HFFc6 (cell line): ENCODE results near the gene ZNF862. TPM values are rescaled to one million over a fixed set of nuclear protein-coding genes. Genes with fewer than 3 reads are reported as not detected.

ENCODE experiments used
- DNase-seq: peaks from one replicate; pipeline ENCODE4 v3.0.0-alpha.2; 2018
- H3K27ac Mint-ChIP-seq: 2 replicates; pipeline ENCODE4 v1.8.0; 2020; ENCODE audit warnings: mild to moderate bottlenecking, mixed read lengths
- H3K27me3 Mint-ChIP-seq: 2 replicates; pipeline ENCODE4 v1.8.0; 2021; ENCODE audit warnings: mild to moderate bottlenecking, moderate library complexity, mixed read lengths; ENCODE audit not compliant: insufficient read depth
- H3K36me3 Mint-ChIP-seq: 2 replicates; pipeline ENCODE4 v1.8.0; 2021; ENCODE audit warnings: low read depth, mixed read lengths
- H3K4me1 Mint-ChIP-seq: 2 replicates; pipeline ENCODE4 v1.8.0; 2020; ENCODE audit warnings: low read depth, mixed read lengths
- H3K4me3 Mint-ChIP-seq: 2 replicates; pipeline ENCODE4 v1.8.0; 2020; ENCODE audit warnings: mild to moderate bottlenecking, moderate library complexity, mixed read lengths
- H3K9me3 Mint-ChIP-seq: 2 replicates; pipeline ENCODE4 v1.8.0; 2020; ENCODE audit warnings: mild to moderate bottlenecking, mixed read lengths
- CTCF ChIP-seq: fragments of 200-600 bp; sonication (generic); IDR thresholded peaks from 2 replicates; pipeline ENCODE4 v1.5.0; 2021; ENCODE audit warnings: antibody characterized with exemption, mild to moderate bottlenecking
- total RNA-seq, 6 experiments: library from RNA; stranded (reverse); fragmentation: NEBNext Ultra II Directional; extraction: Animal tissue kit (Norgen Biotek cat#: 25700); gene quantifications; 2 replicates in 1 of 6; 3 replicates in 5 of 6; pipeline ENCODE4 v1.2.3, GENCODE V29; 2021

ZNF862 gene
- total RNA-seq, 6 experiments from 2014 or later, result 5.2 to 8.2 (median 6.9) TPM

- no peak overlapping the region for H3K4me3 Mint-ChIP-seq
- TF ChIP-seq CTCF, result no peak
- no peaks in the 10 kb centered on the region for H3K9me3 Mint-ChIP-seq
- H3K27me3 Mint-ChIP-seq, result no peaks in the 10 kb centered on the region; the same call in 1 of the 2 replicates
- H3K27ac Mint-ChIP-seq, result no peak overlapping the region
- no peak for DNase-seq
- no peaks in the 10 kb centered on the region for H3K4me1 Mint-ChIP-seq
- H3K36me3 Mint-ChIP-seq, result no peaks in the 10 kb centered on the region
Observed at GRCh38 chr7:149862156-149862555, 24.0 kb downstream of the ZNF862 start.

- Mint-ChIP-seq H3K36me3 (no peaks in the 10 kb centered on the region), H3K4me3 (no peak overlapping the region), H3K9me3 (no peaks in the 10 kb centered on the region), H3K4me1 (no peaks in the 10 kb centered on the region), H3K27ac (no peak overlapping the region), H3K27me3 (no peaks in the 10 kb centered on the region; the same call in 1 of the 2 replicates)
- no peak for DNase-seq
- TF ChIP-seq CTCF, result no peak
Observed at GRCh38 chr7:149863500-149863899, 25.3 kb downstream of the ZNF862 start.

- Mint-ChIP-seq H3K9me3 (no peaks in the 10 kb centered on the region), H3K4me1 (no peaks in the 10 kb centered on the region), H3K27me3 (no peaks in the 10 kb centered on the region; the same call in 1 of the 2 replicates), H3K27ac (no peak overlapping the region), H3K4me3 (no peak overlapping the region), H3K36me3 (no peaks in the 10 kb centered on the region)
- TF ChIP-seq CTCF, result no peak
- no peak for DNase-seq
Observed at GRCh38 chr7:149864023-149864422, 25.8 kb downstream of the ZNF862 start.

- no peaks in the 10 kb centered on the region; the same call in 1 of the 2 replicates for H3K27me3 Mint-ChIP-seq
- no peaks in the 10 kb centered on the region for H3K4me1 Mint-ChIP-seq
- no peak overlapping the region for H3K4me3 Mint-ChIP-seq
- TF ChIP-seq CTCF, result no peak
- H3K36me3 Mint-ChIP-seq, result no peaks in the 10 kb centered on the region
- H3K9me3 Mint-ChIP-seq, result no peaks in the 10 kb centered on the region
- H3K27ac Mint-ChIP-seq, result no peak overlapping the region
- no peak for DNase-seq
Observed at GRCh38 chr7:149864751-149865150, 26.6 kb downstream of the ZNF862 start.

GRCh38 chr7:149865437-149865836 is 27.3 kb downstream of the ZNF862 start:
- no peaks in the 10 kb centered on the region for H3K9me3 Mint-ChIP-seq
- no peaks in the 10 kb centered on the region; the same call in 1 of the 2 replicates for H3K27me3 Mint-ChIP-seq
- H3K27ac Mint-ChIP-seq, result no peak overlapping the region
- H3K4me3 Mint-ChIP-seq, result no peak overlapping the region
- DNase-seq, result no peak
- TF ChIP-seq CTCF, result no peak
- H3K4me1 Mint-ChIP-seq, result no peaks in the 10 kb centered on the region
- H3K36me3 Mint-ChIP-seq, result no peaks in the 10 kb centered on the region
